Measurements from ENCODE around the gene TAOK2.
"Not testable (repeated sequence)": the region's sequence is repeated elsewhere in the genome, so short reads cannot be mapped to it uniquely, and the experiment has no call there.

The TAOK2 gene

GRCh38 chr16:30004811-30005242, 31.2 kb downstream of the TAOK2 start:
- FAIRE-seq: no peak

DNA sequence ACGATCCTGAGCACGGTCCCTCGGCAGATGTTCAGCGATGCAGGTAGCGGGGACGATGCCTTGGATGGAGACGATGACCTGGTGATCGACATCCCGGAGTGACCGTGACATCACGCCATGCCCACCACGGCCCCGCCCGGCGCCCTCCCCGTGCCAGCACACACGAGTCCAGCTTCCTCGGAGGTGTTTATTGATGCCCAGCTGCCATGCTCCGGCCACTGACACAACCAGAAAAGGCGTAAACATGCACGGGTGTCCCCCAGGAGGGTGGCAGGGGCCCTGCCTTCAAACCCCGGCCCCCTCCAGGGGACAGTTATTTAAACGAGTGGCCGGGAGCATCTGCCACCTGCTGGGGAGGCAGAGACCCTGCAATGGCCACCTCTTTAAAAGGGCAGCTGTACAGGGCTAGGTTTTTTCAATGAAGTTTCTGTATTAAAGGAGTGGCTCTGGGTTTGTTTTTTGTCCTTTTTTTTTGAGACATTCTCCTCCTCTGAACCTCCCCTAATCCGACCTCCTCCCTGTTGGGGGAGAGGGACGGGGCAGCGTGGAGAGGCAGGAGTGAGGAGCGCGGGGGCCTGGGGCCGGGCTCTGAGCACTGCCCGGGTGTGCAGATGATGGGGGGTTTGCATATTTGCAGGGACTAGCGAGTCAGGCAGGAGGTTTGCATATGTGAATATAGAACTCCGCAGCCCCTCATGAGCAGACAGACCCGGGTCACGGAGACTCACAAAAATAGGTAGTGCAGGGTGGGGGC, 31.9 kb downstream of the TAOK2 start:
- no peak for FAIRE-seq

- FAIRE-seq: no peak
Measured at GRCh38 chr16:30006095-30006473, 32.4 kb downstream of the TAOK2 start.

DNA sequence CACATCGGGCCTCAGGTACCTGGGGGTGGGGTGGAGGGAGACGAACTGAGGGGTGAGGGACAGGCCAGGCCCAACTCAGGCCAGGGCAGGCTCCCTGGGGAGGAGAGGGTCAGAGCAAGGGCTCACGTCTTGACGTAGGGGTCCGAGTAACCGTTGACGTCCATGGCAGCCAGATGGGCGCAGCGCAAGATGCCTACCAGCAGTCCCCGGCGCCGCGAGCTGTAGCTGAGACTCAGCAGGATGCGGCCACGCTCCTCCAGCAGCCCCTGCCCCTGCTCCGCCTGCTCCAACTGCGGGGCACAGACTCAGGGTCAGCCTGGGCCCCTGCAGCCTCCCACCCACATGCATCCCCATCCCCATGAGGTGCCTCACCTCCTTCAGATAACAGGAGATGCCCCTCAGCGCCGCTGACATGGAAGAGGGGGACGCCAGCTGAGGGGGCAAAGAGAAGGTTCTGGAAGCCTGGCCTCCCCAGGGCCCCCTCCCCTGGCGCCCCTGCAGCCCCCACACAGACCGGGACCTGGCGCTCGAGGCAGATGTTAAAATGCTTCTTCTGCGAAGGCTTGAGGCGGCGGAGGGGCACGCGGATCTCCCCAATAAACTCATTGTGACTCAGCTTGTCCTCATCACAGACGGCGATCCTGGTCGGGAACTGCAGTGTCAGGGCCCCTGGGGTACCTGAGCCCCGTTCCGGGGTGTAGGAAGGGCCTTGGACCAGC, 33.1 kb downstream of the TAOK2 start:
- FAIRE-seq: no peak

DNA sequence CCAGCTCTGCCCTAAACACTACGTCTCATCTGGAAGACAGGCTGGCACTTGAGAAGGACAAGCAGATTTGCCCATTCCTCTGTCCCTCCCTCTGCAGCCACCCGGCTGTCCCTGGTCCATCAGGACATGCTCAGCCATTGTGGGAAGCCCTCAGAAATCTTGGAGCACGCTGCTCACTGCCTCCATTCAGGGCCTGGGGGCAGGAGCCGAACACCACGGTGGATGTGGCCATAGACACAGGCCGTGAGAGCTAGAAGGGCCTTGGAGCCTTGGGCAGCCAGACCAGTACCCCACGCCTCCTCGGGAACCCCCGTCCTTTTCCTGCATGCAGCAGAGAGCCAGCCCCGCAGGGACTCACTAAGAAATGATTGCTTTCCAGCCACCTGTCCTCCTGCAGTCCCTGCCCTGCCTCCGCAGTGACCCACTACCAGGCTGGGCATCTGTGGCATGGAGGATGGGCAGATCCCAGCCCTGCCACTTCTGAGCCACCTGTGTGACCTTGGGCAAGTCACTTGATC, 33.8 kb downstream of the TAOK2 start:
- FAIRE-seq: no peak

DNA sequence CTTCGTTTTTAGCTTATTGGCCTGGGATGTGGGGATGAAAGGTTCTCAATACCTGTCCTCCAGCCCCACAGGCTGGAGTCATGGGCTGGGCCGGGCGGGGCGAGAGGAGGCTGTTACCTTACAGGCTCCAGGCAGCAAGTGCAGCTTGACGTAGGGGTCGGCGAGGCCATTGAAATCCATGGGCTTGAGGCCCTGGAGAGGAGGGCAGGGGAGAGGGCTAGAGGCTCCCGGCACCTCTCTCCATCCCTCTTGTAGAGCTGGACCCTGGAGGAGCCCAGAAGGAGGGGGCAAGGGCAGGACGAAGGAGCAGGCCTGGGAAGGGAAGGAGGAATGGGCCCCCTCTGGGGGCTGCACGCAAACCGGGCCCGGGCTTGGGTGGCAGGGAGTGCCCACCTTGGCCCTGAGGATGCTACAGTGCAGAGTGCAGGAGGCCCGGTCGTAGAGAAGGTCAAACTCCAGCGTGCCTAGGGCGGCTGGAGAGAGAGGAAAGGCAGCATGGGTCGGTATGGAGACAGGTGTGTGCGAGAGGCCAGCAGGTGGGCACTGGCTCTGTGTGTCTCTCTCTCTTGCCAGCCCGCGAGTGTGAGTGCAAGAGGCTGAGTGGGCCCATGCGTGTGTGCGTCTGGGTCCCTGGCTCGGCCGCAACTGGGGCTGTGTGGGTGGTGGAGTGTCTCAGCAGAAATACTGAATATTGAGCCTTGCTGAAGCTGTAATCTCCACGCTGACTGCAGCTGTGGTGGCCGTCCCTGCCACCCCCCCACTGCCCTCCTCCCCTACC, 35.6 kb downstream of the TAOK2 start:
- FAIRE-seq: no peak

DNA sequence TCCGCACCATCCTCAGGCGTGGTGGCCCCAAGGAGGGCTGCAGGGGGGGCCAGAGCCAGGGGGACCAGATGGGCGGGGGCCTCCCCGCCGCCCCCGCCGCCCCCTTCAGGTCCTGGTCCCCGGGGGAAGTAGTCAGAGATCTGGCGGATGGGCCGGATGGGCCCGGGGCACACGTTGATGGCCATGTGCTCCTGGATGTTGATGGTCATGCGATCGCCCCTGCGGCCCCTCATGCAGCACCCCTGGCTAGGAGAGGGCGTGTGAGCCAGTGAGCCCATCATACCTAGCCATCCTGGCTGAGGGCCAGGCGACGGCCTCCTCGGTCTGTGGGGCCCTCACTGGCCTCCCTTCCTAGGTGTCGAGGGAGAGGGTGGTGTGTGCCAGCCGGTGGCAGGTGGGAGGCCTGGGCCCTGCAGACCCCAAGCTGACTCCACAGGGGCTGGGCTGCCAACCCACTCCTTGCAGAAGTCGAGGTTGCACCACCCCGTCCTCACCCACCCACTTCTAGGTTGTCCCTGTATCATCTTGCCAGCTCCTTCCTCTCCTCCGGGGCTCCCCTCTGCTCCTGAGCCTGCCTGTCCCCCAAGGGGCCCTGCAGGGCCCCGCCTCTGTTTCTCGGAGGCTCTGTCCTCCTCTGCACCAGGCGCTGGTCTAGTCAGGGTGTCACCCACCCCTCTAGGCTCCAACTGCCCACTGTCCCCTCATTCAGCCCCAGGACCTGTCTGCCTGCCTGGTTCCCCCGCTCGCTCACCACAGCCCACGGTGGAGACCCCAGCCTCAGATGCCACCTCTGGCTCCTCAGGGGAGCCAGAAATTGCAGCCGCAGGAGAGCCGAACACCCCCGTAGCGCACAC, 36.5 kb downstream of the TAOK2 start:
- FAIRE-seq: no peak

GRCh38 chr16:30010844-30011713, 37.4 kb downstream of the TAOK2 start, which contains the start of gene DOC2A:
Gene DOC2A, minus strand, starts transcription at chr16:30011027. Its CDS starts 805 bp downstream, at chr16:30010222.
- FAIRE-seq: no peak

DNA sequence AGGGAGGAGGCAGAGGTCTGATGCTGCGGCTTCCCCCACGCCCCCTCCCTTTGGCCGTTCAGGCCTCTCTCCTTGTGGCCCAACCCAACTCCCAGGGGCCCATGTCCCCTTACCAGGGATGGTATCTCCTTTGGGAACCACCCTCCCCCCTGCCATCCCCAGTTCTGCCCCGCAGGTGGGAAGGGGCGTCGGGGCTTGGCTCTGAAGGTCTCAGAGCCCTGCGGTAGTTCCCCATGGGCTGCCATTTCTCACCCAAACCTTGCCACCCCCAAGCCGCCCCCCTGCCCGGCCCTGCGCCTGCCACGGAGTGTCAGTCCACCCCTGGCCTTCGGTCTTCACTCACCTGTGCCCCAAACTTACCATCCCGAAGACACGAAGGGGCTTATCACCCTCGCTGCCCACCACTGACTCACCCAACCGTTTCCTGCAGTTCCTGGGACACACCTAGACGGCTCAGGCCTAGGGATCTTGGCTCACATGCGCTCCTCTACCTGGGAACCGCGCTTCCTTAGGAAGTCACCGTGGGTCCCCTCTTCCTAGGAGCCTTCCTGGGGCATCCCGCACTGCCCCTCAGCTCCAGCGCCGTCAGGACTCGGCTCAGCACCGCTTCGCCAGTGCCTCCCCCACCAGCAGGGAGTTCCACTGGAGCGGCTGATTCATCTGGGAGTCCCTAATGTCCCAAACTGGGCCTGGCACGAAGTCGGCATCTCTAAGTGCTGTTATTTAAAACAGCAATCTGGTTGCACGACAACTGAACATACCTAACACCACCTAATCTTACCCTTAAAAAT, 38.2 kb downstream of the TAOK2 start:
- no peak for FAIRE-seq

DNA sequence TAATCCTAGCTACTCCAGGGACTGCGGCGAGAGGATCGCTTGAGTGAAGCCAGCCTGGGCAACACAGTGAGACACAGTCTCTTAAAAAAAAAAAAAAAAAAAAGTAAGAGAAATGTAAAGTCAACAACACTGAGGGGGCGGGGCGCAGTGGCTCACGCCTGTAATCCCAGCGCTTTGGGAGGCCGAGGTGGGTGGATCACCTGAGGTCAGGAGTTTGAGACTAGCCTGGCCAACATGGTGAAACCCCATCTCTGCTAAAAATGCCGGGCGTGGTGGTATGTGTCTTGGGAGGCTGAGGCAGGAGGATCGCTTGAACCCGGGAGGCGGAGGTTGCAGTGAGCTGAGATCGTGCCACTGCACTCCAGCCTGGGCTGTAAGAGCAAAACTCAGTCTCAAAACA, 38.9 kb downstream of the TAOK2 start:
- not testable (repeated sequence) for FAIRE-seq

GRCh38 chr16:30015450-30015849, 41.8 kb downstream of the TAOK2 start:
- not testable (repeated sequence) for FAIRE-seq

GRCh38 chr16:30016555-30017276, 43.0 kb downstream of the TAOK2 start:
- no peak for FAIRE-seq

GRCh38 chr16:30017277-30017656, 43.6 kb downstream of the TAOK2 start:
- FAIRE-seq: no peak

DNA sequence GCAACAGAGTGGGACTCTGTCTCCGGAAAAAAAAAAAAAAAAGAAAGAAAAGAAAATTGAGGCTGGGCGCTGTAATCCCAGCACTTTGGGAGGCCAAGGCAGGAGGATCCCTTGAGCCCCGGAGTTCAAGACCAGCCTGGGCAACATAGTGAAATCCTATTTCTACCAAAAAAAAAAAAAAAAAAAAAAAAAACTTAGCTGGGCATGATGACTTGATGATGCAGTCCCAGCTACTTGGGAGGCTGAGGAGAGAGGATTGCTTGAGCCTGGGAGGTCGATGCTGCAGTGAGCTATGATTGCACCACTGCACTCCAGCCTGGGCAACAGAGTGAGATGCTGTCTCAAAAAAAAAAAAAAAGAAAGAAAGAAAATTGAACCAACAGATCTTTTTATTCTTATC, 44.3 kb downstream of the TAOK2 start:
- not testable (repeated sequence) for FAIRE-seq

DNA sequence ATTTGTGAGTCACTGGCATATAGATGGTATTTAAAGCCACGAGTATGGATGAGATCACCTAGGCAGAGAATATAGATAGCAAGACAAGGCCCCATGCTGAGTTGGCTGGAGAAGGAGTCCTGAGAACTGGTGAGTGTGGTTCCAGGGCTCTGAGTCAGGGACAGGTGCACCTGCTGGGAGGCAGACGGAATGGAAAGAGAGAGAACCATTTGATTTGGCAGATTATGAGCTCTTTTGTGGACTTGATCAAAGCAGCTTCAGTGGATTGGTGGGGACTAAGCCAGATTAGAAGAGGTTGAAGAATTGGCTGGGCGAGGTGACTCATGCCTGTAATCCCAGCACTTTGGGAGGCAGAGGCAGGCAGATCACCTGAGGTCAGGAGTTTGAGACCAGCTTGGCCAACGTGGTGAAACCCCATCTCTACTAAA, 45.1 kb downstream of the TAOK2 start:
- FAIRE-seq: no peak

DNA sequence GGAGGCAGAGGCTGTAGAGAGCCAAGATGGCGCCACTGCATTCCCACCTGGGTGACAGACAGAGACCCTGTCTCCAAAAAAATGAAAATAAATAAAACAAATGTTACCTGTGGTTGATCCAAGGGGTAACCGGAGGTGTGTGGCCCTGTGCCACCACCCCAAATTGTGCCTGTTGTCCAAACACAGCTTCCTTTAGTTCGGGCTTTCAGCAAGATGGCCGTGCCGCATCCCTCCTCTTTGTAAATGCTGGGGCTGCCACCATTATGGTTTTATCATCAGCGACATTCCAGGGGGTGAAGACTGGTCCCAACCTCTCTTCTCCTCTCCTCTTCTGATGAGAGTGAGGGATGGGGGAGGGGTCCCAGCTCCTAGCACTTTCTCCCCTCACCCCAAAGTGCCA, 49.2 kb downstream of the TAOK2 start, which contains the start of gene C16orf92:
TSS of gene C16orf92 (plus strand) at position 312 of the 400 bp plus-strand sequence. CDS start 143 bp downstream, outside the sequence.
- FAIRE-seq: no peak

GRCh38 chr16:30023586-30023985, 49.9 kb downstream of the TAOK2 start:
- no peak for FAIRE-seq

DNA sequence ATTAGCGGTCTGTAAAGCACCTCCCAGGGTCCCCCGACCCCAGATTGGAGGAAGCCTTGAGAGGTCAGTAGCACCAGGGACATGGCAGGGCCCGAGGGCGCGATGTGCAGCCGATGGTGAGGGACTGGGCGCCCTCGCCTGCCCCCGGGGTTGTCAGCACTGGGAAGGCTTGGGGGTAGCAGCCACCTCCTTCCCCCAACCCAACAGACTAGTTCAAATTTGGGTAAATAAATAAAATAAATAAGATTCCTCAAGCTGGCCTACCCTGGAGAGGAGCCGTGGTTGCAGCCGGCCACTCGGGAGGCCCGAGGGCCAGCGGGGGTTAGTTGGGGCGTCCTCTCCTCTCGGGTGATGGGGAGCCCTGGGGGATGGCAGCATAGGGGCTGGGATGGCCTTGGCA, 50.8 kb downstream of the TAOK2 start:
- FAIRE-seq: no peak

- FAIRE-seq: no peak
Measured at GRCh38 chr16:30025156-30025555, 51.5 kb downstream of the TAOK2 start.

Data from colon (tissue), 2 donors.